Hepatocyte (in vitro differentiated cells): ENCODE results near the gene ORM1. TPM values are rescaled to one million over a fixed set of nuclear protein-coding genes. Genes with fewer than 3 reads are reported as not detected.

Experiments used
- DNase-seq: peaks from one replicate; pipeline ENCODE4 v3.0.0-alpha.2; 2016; ENCODE audit warnings: low spot score
- H2AFZ ChIP-seq: fragments of 200-600 bp; sonication (generic); 2 replicates; pipeline ENCODE4 v1.6.0; 2016; ENCODE audit warnings: antibody characterized with exemption, mild to moderate bottlenecking
- H3K27ac ChIP-seq: fragments of 200-600 bp; sonication (generic); 2 replicates; pipeline ENCODE4 v1.5.1; 2016; ENCODE audit warnings: mild to moderate bottlenecking
- H3K27me3 ChIP-seq: fragments of 200-600 bp; sonication (generic); 2 replicates; pipeline ENCODE4 v1.6.1; 2016
- H3K36me3 ChIP-seq: fragments of 200-600 bp; sonication (generic); replicated peaks from 2 replicates; pipeline ENCODE4 v1.5.1; 2016; ENCODE audit warnings: low read depth; ENCODE audit not compliant: insufficient read depth
- H3K4me1 ChIP-seq: fragments of 200-600 bp; sonication (generic); 2 replicates; pipeline ENCODE4 v1.5.1; 2016; ENCODE audit warnings: mild to moderate bottlenecking, moderate library complexity; ENCODE audit not compliant: insufficient read depth
- H3K4me2 ChIP-seq: fragments of 200-600 bp; sonication (generic); 2 replicates; pipeline ENCODE4 v1.6.0; 2016
- H3K4me3 ChIP-seq: fragments of 200-600 bp; sonication (generic); 2 replicates; pipeline ENCODE4 v1.5.1; 2016; ENCODE audit warnings: mild to moderate bottlenecking
- H3K79me2 ChIP-seq: fragments of 200-600 bp; sonication (generic); 2 replicates; pipeline ENCODE4 v1.6.0; 2017; ENCODE audit warnings: mild to moderate bottlenecking
- H3K9me2 ChIP-seq: fragments of 200-600 bp; sonication (generic); replicated peaks from 2 replicates; pipeline ENCODE4 v1.6.0; 2017; ENCODE audit warnings: mild to moderate bottlenecking; ENCODE audit not compliant: insufficient read depth
- H3K9me3 ChIP-seq: fragments of 200-600 bp; sonication (generic); 2 replicates; pipeline ENCODE4 v1.5.1; 2016; ENCODE audit warnings: low read depth, mild to moderate bottlenecking
- H4K20me1 ChIP-seq: fragments of 200-600 bp; sonication (generic); 2 replicates; pipeline ENCODE4 v1.6.0; 2016; ENCODE audit warnings: mild to moderate bottlenecking; ENCODE audit not compliant: insufficient read depth, poor library complexity, severe bottlenecking
- CTCF ChIP-seq: fragments of 200-600 bp; sonication (generic); IDR thresholded peaks from 2 replicates; pipeline ENCODE4 v1.5.1; 2016; ENCODE audit warnings: antibody characterized with exemption, mild to moderate bottlenecking; ENCODE audit not compliant: poor library complexity
- EZH2 ChIP-seq: fragments of 200-600 bp; sonication (generic); IDR thresholded peaks from 2 replicates; pipeline ENCODE4 v1.6.1; 2016; ENCODE audit warnings: antibody characterized with exemption, mild to moderate bottlenecking, borderline replicate concordance
- EZH2phosphoT487 ChIP-seq: fragments of 200-600 bp; sonication (generic); IDR thresholded peaks from one replicate; pipeline ENCODE4 v1.6.1; 2018; ENCODE audit warnings: antibody characterized with exemption, mild to moderate bottlenecking, low read depth, moderate library complexity; ENCODE audit not compliant: unreplicated experiment, severe bottlenecking
- WGBS: methylation state at CpG from one replicate; pipeline ENCODE4 v1.1.6; 2016; ENCODE audit warnings: low lambda C conversion rate; ENCODE audit errors: missing lambda C conversion rate; 5-methylcytosine and 5-hydroxymethylcytosine counted together
- polyA plus RNA-seq: library from polyadenylated mRNA; unstranded; fragments of >200 nt; fragmentation: Nextera tagmentation; extraction: Ambion mirVana; gene quantifications from 2 replicates; pipeline ENCODE4 v1.2.1, GENCODE V29; 2016
- total RNA-seq: library from RNA; depleted of rRNA; stranded (reverse); fragments of >200 nt; gene quantifications from 2 replicates; pipeline ENCODE4 v1.2.3, GENCODE V29; 2014

ORM1 gene
- total and polyA plus RNA-seq, 2 experiments from 2014 or later: 472 to 976 TPM

- TF ChIP-seq EZH2: no peak
- 93% methylated on average over 13 of the region's 13 CpGs for WGBS
- Histone ChIP-seq H3K36me3 (no peaks in the 10 kb centered on the region), H4K20me1 (no peaks in the 10 kb centered on the region), H3K4me2 (no peak overlapping the region), H3K4me3 (no peak overlapping the region), H2AFZ (no peak overlapping the region), H3K27me3 (no peaks in the 10 kb centered on the region), H3K9me3 (no peaks in the 10 kb centered on the region), H3K4me1 (peaks cover 11% of the 10 kb centered on the region), H3K27ac (no peak overlapping the region), H3K79me2 (no peaks in the 10 kb centered on the region), H3K9me2 (no peaks in the 10 kb centered on the region)
- no peak for DNase-seq
Measured at GRCh38 chr9:114289106-114289505, 33.8 kb upstream of the ORM1 start.

- H3K27ac ChIP-seq: no peak overlapping the region
- H3K79me2 ChIP-seq: no peaks in the 10 kb centered on the region
- no peaks in the 10 kb centered on the region for H3K9me2 ChIP-seq
- no peak for DNase-seq
- no peaks in the 10 kb centered on the region for H4K20me1 ChIP-seq
- WGBS: 93% methylated on average over 10 of the region's 13 CpGs
- peaks cover 2% of the 10 kb centered on the region for H3K9me3 ChIP-seq
- no peak for TF ChIP-seq EZH2phosphoT487
- TF ChIP-seq EZH2: no peak
- no peak for TF ChIP-seq CTCF
- H3K4me3 ChIP-seq: no peak overlapping the region
- no peak overlapping the region for H2AFZ ChIP-seq
- H3K36me3 ChIP-seq: peaks cover 3% of the 10 kb centered on the region
- H3K4me2 ChIP-seq: no peak overlapping the region
- peaks cover 11% of the 10 kb centered on the region for H3K4me1 ChIP-seq
- H3K27me3 ChIP-seq: no peaks in the 10 kb centered on the region
Measured at GRCh38 chr9:114289571-114290481, 33.1 kb upstream of the ORM1 start.

- H4K20me1 ChIP-seq: no peaks in the 10 kb centered on the region
- peaks cover 10% of the 10 kb centered on the region for H3K36me3 ChIP-seq
- no peaks in the 10 kb centered on the region for H3K9me2 ChIP-seq
- H3K27ac ChIP-seq: no peak overlapping the region
- peaks cover 5% of the 10 kb centered on the region for H3K4me1 ChIP-seq
- no peak overlapping the region for H3K4me3 ChIP-seq
- no peak for DNase-seq
- H3K9me3 ChIP-seq: peaks cover 8% of the 10 kb centered on the region
- no peak overlapping the region for H3K4me2 ChIP-seq
- TF ChIP-seq EZH2phosphoT487 (no peak), EZH2 (no peak), CTCF (no peak)
- no peaks in the 10 kb centered on the region for H3K79me2 ChIP-seq
- H2AFZ ChIP-seq: no peak overlapping the region
- H3K27me3 ChIP-seq: no peaks in the 10 kb centered on the region
- WGBS: 76% methylated on average over 6 of the region's 7 CpGs
Measured at GRCh38 chr9:114290561-114290986, 32.3 kb upstream of the ORM1 start.

GRCh38 chr9:114291064-114291474 is 31.8 kb upstream of the ORM1 start:
- Histone ChIP-seq H3K79me2 (no peaks in the 10 kb centered on the region), H3K36me3 (peaks cover 10% of the 10 kb centered on the region), H3K9me3 (peaks cover 8% of the 10 kb centered on the region), H2AFZ (no peak overlapping the region), H3K27ac (no peak overlapping the region), H3K4me2 (no peak overlapping the region), H4K20me1 (no peaks in the 10 kb centered on the region), H3K4me3 (no peak overlapping the region), H3K4me1 (peaks cover under 1% of the 10 kb centered on the region), H3K9me2 (no peaks in the 10 kb centered on the region), H3K27me3 (no peaks in the 10 kb centered on the region)
- peak; percentile 77 for DNase-seq
- no peak for TF ChIP-seq EZH2
- peak; percentile 93 for TF ChIP-seq CTCF
- TF ChIP-seq EZH2phosphoT487: no peak
- 20% methylated on average over 12 of the region's 12 CpGs for WGBS
